Neural progenitor cell (in vitro differentiated cells): ENCODE data around the gene NPPB. TPM values are rescaled to one million over a fixed set of nuclear protein-coding genes. Genes with fewer than 3 reads are reported as not detected.

Source experiments
- DNase-seq: peaks from one replicate; pipeline ENCODE4 v3.0.0-alpha.2; 2016; ENCODE audit warnings: low spot score
- H2AFZ ChIP-seq: fragments of 200-600 bp; sonication (generic); replicated peaks from 2 replicates; pipeline ENCODE4 v1.6.1; 2016; ENCODE audit warnings: antibody characterized with exemption
- H3F3A ChIP-seq: fragments of 200-600 bp; sonication (generic); 2 replicates; pipeline ENCODE4 v1.6.1; 2016; ENCODE audit warnings: antibody characterized with exemption, low read depth
- H3K27ac ChIP-seq: fragments of 200-600 bp; sonication (generic); 2 replicates; pipeline ENCODE4 v1.5.1; 2016; ENCODE audit warnings: mild to moderate bottlenecking
- H3K27me3 ChIP-seq: fragments of 200-600 bp; sonication (generic); 2 replicates; pipeline ENCODE4 v1.6.1; 2016; ENCODE audit warnings: mild to moderate bottlenecking, moderate library complexity
- H3K36me3 ChIP-seq: fragments of 200-600 bp; sonication (generic); 2 replicates; pipeline ENCODE4 v1.5.1; 2016
- H3K4me1 ChIP-seq: fragments of 200-600 bp; sonication (generic); 2 replicates; pipeline ENCODE4 v1.6.1; 2016; ENCODE audit warnings: mixed run types
- H3K4me2 ChIP-seq: fragments of 200-600 bp; sonication (generic); 2 replicates; pipeline ENCODE4 v1.6.1; 2016
- H3K4me3 ChIP-seq: fragments of 200-600 bp; sonication (generic); 2 replicates; pipeline ENCODE4 v1.5.1; 2016
- H3K79me2 ChIP-seq: fragments of 200-600 bp; sonication (generic); 2 replicates; pipeline ENCODE4 v1.6.1; 2016; ENCODE audit warnings: low read depth
- H3K9ac ChIP-seq: fragments of 200-600 bp; sonication (generic); 2 replicates; pipeline ENCODE4 v1.6.1; 2016
- H3K9me3 ChIP-seq: fragments of 200-600 bp; sonication (generic); 2 replicates; pipeline ENCODE4 v1.5.1; 2016; ENCODE audit warnings: low read depth
- H4K20me1 ChIP-seq: fragments of 200-600 bp; sonication (generic); 2 replicates; pipeline ENCODE4 v1.6.1; 2016; ENCODE audit warnings: low read depth
- H3K27ac Mint-ChIP-seq: 3 replicates; pipeline ENCODE4 v1.8.0; 2021; ENCODE audit warnings: mixed read lengths
- H3K27me3 Mint-ChIP-seq: 2 replicates; pipeline ENCODE4 v1.8.0; 2022; ENCODE audit warnings: low read depth, mild to moderate bottlenecking, inconsistent platforms, moderate library complexity, mixed read lengths; ENCODE audit not compliant: insufficient read depth
- H3K36me3 Mint-ChIP-seq: 3 replicates; pipeline ENCODE4 v1.8.0; 2021; ENCODE audit warnings: mixed read lengths
- H3K4me1 Mint-ChIP-seq: 3 replicates; pipeline ENCODE4 v1.8.0; 2021; ENCODE audit warnings: mixed read lengths
- H3K4me3 Mint-ChIP-seq: 3 replicates; pipeline ENCODE4 v1.8.0; 2021; ENCODE audit warnings: mild to moderate bottlenecking, moderate library complexity, mixed read lengths
- H3K9me3 Mint-ChIP-seq: 3 replicates; pipeline ENCODE4 v1.8.0; 2020; ENCODE audit warnings: mixed read lengths
- EZH2 ChIP-seq: fragments of 200-600 bp; sonication (generic); IDR thresholded peaks from 2 replicates; pipeline ENCODE4 v1.6.1; 2017; ENCODE audit warnings: antibody characterized with exemption, mild to moderate bottlenecking, moderate library complexity
- EZH2phosphoT487 ChIP-seq: fragments of 200-600 bp; sonication (generic); IDR thresholded peaks from 2 replicates; pipeline ENCODE4 v1.6.1; 2017; ENCODE audit warnings: antibody characterized with exemption
- total RNA-seq: library from RNA; depleted of rRNA; stranded (reverse); fragments of >200 nt; gene quantifications from 2 replicates; pipeline ENCODE4 v1.2.3, GENCODE V29; 2015; ENCODE audit warnings: low replicate concordance
- TF ChIP-seq, protein P1 (sequence below): fragments of 200-600 bp; sonication (generic); IDR thresholded peaks from 2 replicates; pipeline ENCODE4 v1.5.1; 2017; ENCODE audit warnings: antibody characterized with exemption, mild to moderate bottlenecking

Gene NPPB
- total RNA-seq, 1 donor from 2014 or later = not detected

DNA sequence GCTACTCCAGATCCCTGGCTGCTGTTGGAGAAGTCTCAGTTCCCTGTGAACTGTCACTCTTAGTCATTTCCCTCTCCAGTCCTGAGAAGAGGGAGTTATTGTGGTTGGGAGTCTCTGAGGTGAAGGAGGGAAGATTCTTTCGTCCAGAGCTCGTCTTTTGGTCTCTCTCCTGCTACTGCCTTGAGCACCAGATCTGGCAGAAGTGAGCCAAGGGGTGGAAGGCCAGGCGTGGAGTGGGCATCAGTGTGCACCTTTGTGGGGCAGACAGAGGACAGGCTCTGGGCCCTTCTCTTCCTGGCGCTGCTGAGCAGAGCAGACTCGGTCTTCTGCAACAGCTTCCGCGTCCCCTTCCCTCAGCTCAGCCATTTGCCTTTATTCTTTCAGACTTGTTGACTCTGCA is 33.6 kb downstream of the NPPB start:
- Mint-ChIP-seq H3K27me3 (peaks cover 2% of the 10 kb centered on the region), H3K4me1 (no peaks in the 10 kb centered on the region), H3K4me3 (no peak overlapping the region), H3K9me3 (no peaks in the 10 kb centered on the region), H3K36me3 (peaks cover 23% of the 10 kb centered on the region), H3K27ac (no peak overlapping the region)
- DNase-seq = no peak
- Histone ChIP-seq H3K79me2 (no peaks in the 10 kb centered on the region), H4K20me1 (no peaks in the 10 kb centered on the region), H3K4me2 (no peak overlapping the region), H3K4me1 (no peaks in the 10 kb centered on the region), H2AFZ (no peak overlapping the region), H3F3A (no peaks in the 10 kb centered on the region), H3K9ac (no peak overlapping the region), H3K9me3 (no peaks in the 10 kb centered on the region), H3K27me3 (no peaks in the 10 kb centered on the region), H3K27ac (no peak overlapping the region), H3K4me3 (no peak overlapping the region), H3K36me3 (no peaks in the 10 kb centered on the region)
- TF ChIP-seq EZH2 = no peak

- DNase-seq = no peak
- Mint-ChIP-seq H3K36me3 (peaks cover 17% of the 10 kb centered on the region), H3K27me3 (peaks cover 2% of the 10 kb centered on the region), H3K9me3 (no peaks in the 10 kb centered on the region), H3K4me3 (no peak overlapping the region), H3K27ac (no peak overlapping the region), H3K4me1 (no peaks in the 10 kb centered on the region)
- H3K9ac ChIP-seq = no peak overlapping the region
- H2AFZ ChIP-seq = no peak overlapping the region
- H3K4me3 ChIP-seq = no peak overlapping the region
- no peaks in the 10 kb centered on the region for H3K36me3 ChIP-seq
- H4K20me1 ChIP-seq = peaks cover 1% of the 10 kb centered on the region
- TF ChIP-seq EZH2 (no peak), EZH2phosphoT487 (no peak)
- TF ChIP-seq, protein P1, sequence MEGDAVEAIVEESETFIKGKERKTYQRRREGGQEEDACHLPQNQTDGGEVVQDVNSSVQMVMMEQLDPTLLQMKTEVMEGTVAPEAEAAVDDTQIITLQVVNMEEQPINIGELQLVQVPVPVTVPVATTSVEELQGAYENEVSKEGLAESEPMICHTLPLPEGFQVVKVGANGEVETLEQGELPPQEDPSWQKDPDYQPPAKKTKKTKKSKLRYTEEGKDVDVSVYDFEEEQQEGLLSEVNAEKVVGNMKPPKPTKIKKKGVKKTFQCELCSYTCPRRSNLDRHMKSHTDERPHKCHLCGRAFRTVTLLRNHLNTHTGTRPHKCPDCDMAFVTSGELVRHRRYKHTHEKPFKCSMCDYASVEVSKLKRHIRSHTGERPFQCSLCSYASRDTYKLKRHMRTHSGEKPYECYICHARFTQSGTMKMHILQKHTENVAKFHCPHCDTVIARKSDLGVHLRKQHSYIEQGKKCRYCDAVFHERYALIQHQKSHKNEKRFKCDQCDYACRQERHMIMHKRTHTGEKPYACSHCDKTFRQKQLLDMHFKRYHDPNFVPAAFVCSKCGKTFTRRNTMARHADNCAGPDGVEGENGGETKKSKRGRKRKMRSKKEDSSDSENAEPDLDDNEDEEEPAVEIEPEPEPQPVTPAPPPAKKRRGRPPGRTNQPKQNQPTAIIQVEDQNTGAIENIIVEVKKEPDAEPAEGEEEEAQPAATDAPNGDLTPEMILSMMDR = no peak
- no peaks in the 10 kb centered on the region for H3K27me3 ChIP-seq
- no peak overlapping the region for H3K4me2 ChIP-seq
- H3K9me3 ChIP-seq = no peaks in the 10 kb centered on the region
- no peaks in the 10 kb centered on the region for H3F3A ChIP-seq
- no peaks in the 10 kb centered on the region for H3K4me1 ChIP-seq
- H3K27ac ChIP-seq = no peak overlapping the region
- no peaks in the 10 kb centered on the region for H3K79me2 ChIP-seq
Observed at GRCh38 chr1:11823366-11824137, 35.2 kb downstream of the NPPB start.

DNA sequence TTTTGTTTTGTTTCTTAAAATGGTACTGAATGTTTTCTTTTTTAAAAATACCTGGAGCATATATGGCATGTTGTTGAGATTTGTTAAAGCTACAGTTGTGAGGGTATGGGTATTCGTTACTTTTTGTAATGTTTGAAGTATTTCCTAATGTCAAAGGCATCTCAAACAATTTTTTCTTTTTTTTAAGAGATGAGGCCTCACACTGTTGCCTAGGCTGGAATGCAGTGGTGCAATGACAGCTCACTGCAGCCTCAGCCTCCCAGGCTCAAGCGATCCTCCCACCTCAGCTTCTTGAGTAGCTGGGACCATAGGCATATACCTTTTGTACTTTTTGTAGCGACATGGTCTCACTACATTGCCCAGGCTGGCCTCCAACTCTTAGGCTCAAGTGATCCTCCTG is 36.7 kb downstream of the NPPB start:
- peaks cover 2% of the 10 kb centered on the region for H3K27me3 Mint-ChIP-seq
- no peak overlapping the region for H3K4me3 ChIP-seq
- H3F3A ChIP-seq = no peaks in the 10 kb centered on the region
- no peaks in the 10 kb centered on the region for H3K9me3 Mint-ChIP-seq
- H3K4me1 Mint-ChIP-seq = no peaks in the 10 kb centered on the region
- H2AFZ ChIP-seq = no peak overlapping the region
- DNase-seq = no peak
- H3K27ac ChIP-seq = no peak overlapping the region
- no peak overlapping the region for H3K4me3 Mint-ChIP-seq
- TF ChIP-seq EZH2phosphoT487 = no peak
- TF ChIP-seq, protein P1 = no peak
- TF ChIP-seq EZH2 = no peak
- H3K27me3 ChIP-seq = no peaks in the 10 kb centered on the region
- no peaks in the 10 kb centered on the region for H3K4me1 ChIP-seq
- H3K36me3 ChIP-seq = peaks cover 10% of the 10 kb centered on the region
- H4K20me1 ChIP-seq = peaks cover 2% of the 10 kb centered on the region
- H3K27ac Mint-ChIP-seq = no peak overlapping the region
- no peak overlapping the region for H3K9ac ChIP-seq
- H3K79me2 ChIP-seq = no peaks in the 10 kb centered on the region
- H3K9me3 ChIP-seq = no peaks in the 10 kb centered on the region
- H3K36me3 Mint-ChIP-seq = peaks cover 15% of the 10 kb centered on the region
- H3K4me2 ChIP-seq = no peak overlapping the region

GRCh38 chr1:11817192-11817591 is 41.6 kb downstream of the NPPB start:
- DNase-seq = no peak
- H3K4me1 Mint-ChIP-seq = no peaks in the 10 kb centered on the region
- no peaks in the 10 kb centered on the region for H3K9me3 Mint-ChIP-seq
- Histone ChIP-seq H3K4me1 (no peaks in the 10 kb centered on the region), H3K9me3 (no peaks in the 10 kb centered on the region), H3K4me3 (no peak overlapping the region), H4K20me1 (peaks cover 9% of the 10 kb centered on the region), H3K27ac (no peak overlapping the region), H3K4me2 (no peak overlapping the region), H3K9ac (no peak overlapping the region), H3F3A (no peaks in the 10 kb centered on the region), H3K36me3 (peaks cover 15% of the 10 kb centered on the region), H3K79me2 (peaks cover 28% of the 10 kb centered on the region), H2AFZ (no peak overlapping the region), H3K27me3 (no peaks in the 10 kb centered on the region)
- peaks cover 23% of the 10 kb centered on the region for H3K36me3 Mint-ChIP-seq
- H3K4me3 Mint-ChIP-seq = no peak overlapping the region
- TF ChIP-seq EZH2 (no peak), EZH2phosphoT487 (no peak)
- TF ChIP-seq, protein P1 = no peak
- no peaks in the 10 kb centered on the region for H3K27me3 Mint-ChIP-seq
- no peak overlapping the region for H3K27ac Mint-ChIP-seq
